Neural cell (in vitro differentiated cells): Measurements from ENCODE around the gene NRSN2. TPM values are rescaled to one million over a fixed set of nuclear protein-coding genes. Genes with fewer than 3 reads are reported as not detected.

Source experiments
- H2AFZ ChIP-seq: fragments of 200-600, 300-800 bp; sonication (generic), shearing (Covaris generic); 2 replicates; pipeline ENCODE4 v1.6.0; 2014; ENCODE audit warnings: low read depth, mild to moderate bottlenecking, antibody characterized with exemption, low read length, moderate library complexity
- H3F3A ChIP-seq: fragments of 200-600 bp; shearing (Covaris generic); 2 replicates; pipeline ENCODE4 v1.6.1; 2016; ENCODE audit warnings: mild to moderate bottlenecking, moderate library complexity, mixed read lengths, antibody characterized with exemption, low read length; ENCODE audit not compliant: insufficient read depth, poor library complexity, severe bottlenecking
- H3K27ac ChIP-seq: fragments of 200-600, 300-800 bp; sonication (generic), shearing (Covaris generic); 2 replicates; pipeline ENCODE4 v1.5.1; 2014; ENCODE audit warnings: mild to moderate bottlenecking, low read length, moderate library complexity
- H3K27me3 ChIP-seq: fragments of 300-800, 200-600 bp; sonication (generic), shearing (Covaris generic); 2 replicates; pipeline ENCODE4 v1.6.0; 2014; ENCODE audit warnings: mild to moderate bottlenecking, low read depth, low read length, moderate library complexity; ENCODE audit not compliant: insufficient read depth
- H3K36me3 ChIP-seq: fragments of 300-800, 200-600 bp; sonication (generic), shearing (Covaris generic); 2 replicates; pipeline ENCODE4 v1.5.1; 2014; ENCODE audit warnings: mild to moderate bottlenecking, antibody characterized with exemption, low read length, moderate library complexity; ENCODE audit not compliant: insufficient read depth
- H3K4me2 ChIP-seq: fragments of 300-800, 200-600 bp; sonication (generic), shearing (Covaris generic); 2 replicates; pipeline ENCODE4 v1.6.0; 2014; ENCODE audit warnings: mild to moderate bottlenecking, low read length
- H3K4me3 ChIP-seq: fragments of 300-800, 200-600 bp; sonication (generic), shearing (Covaris generic); 2 replicates; pipeline ENCODE4 v1.5.1; 2014; ENCODE audit warnings: mild to moderate bottlenecking, low read length, moderate library complexity
- H3K79me2 ChIP-seq: fragments of 200-600 bp; shearing (Covaris generic); replicated peaks from 2 replicates; pipeline ENCODE4 v1.6.0; 2014; ENCODE audit warnings: mild to moderate bottlenecking, low read length, moderate library complexity; ENCODE audit not compliant: insufficient read depth
- H3K9ac ChIP-seq: fragments of 300-800, 200-600 bp; sonication (generic), shearing (Covaris generic); 2 replicates; pipeline ENCODE4 v1.6.1; 2016; ENCODE audit warnings: mild to moderate bottlenecking, low read length, mixed read lengths
- H3K9me2 ChIP-seq: fragments of 200-600 bp; shearing (Covaris generic); 2 replicates; pipeline ENCODE4 v1.6.1; 2016; ENCODE audit warnings: mild to moderate bottlenecking, low read length, mixed read lengths; ENCODE audit not compliant: insufficient read depth
- H3K9me3 ChIP-seq: fragments of 200-600, 300-800 bp; sonication (generic), shearing (Covaris generic); 2 replicates; pipeline ENCODE4 v1.6.1; 2016; ENCODE audit warnings: mild to moderate bottlenecking, mixed run types, low read length, moderate library complexity, mixed read lengths
- H4K20me1 ChIP-seq: fragments of 200-600 bp; shearing (Covaris generic); 2 replicates; pipeline ENCODE4 v1.6.1; 2016; ENCODE audit warnings: mild to moderate bottlenecking, mixed run types; ENCODE audit not compliant: insufficient read depth
- CTCF ChIP-seq: fragments of 450-650 bp; IDR thresholded peaks from 2 replicates; pipeline ENCODE4 v1.5.1; 2014; ENCODE audit warnings: antibody characterized with exemption, mild to moderate bottlenecking, moderate library complexity; ENCODE audit not compliant: poor library complexity, severe bottlenecking
- EP300 ChIP-seq: fragments of 450-650 bp; conservative IDR thresholded peaks from 2 replicates; pipeline ENCODE4 v1.6.1; 2014; ENCODE audit warnings: antibody characterized with exemption, mild to moderate bottlenecking, moderate library complexity; ENCODE audit not compliant: poor library complexity, severe bottlenecking
- EZH2 ChIP-seq: fragments of 200-600, 300-800 bp; shearing (Covaris generic), sonication (generic); IDR thresholded peaks from 2 replicates; pipeline ENCODE4 v1.6.1; 2014; ENCODE audit warnings: antibody characterized with exemption, low read length, borderline replicate concordance, mild to moderate bottlenecking; ENCODE audit not compliant: insufficient read depth, poor library complexity, severe bottlenecking
- MXI1 ChIP-seq: fragments of 450-650 bp; conservative IDR thresholded peaks from 2 replicates; pipeline ENCODE4 v1.6.1; 2014; ENCODE audit warnings: antibody characterized with exemption, mild to moderate bottlenecking; ENCODE audit not compliant: poor library complexity, severe bottlenecking
- POLR2AphosphoS5 ChIP-seq: IDR thresholded peaks from 2 replicates; pipeline ENCODE4 v1.6.1; 2012
- RAD21 ChIP-seq: fragments of 450-650 bp; conservative IDR thresholded peaks from 2 replicates; pipeline ENCODE4 v1.6.1; 2014; ENCODE audit warnings: antibody characterized with exemption, mild to moderate bottlenecking, moderate library complexity
- REST ChIP-seq: IDR thresholded peaks from 2 replicates; pipeline ENCODE4 v1.6.1; 2012; ENCODE audit warnings: borderline replicate concordance
- SMC3 ChIP-seq: fragments of 450-650 bp; conservative IDR thresholded peaks from 2 replicates; pipeline ENCODE4 v1.6.1; 2014; ENCODE audit warnings: antibody characterized with exemption, mild to moderate bottlenecking, moderate library complexity; ENCODE audit not compliant: poor library complexity
- TAF1 ChIP-seq: IDR thresholded peaks from 2 replicates; pipeline ENCODE4 v1.6.1; 2012; ENCODE audit warnings: low read depth
- polyA plus RNA-seq: library from polyadenylated mRNA; depleted of rRNA; stranded (reverse); fragments of >200 nt; gene quantifications from 2 replicates; pipeline ENCODE4 v1.2.3, GENCODE V29; 2014

NRSN2 gene
- polyA plus RNA-seq, 1 donor from 2014 or later: 19.6 TPM

- Histone ChIP-seq H3K4me2 (peak overlapping the region; percentile 55), H3K4me3 (peak overlapping the region; percentile 84), H3K9ac (peak overlapping the region; percentile 97), H3K9me3 (no peaks in the 10 kb centered on the region), H3K36me3 (no peaks in the 10 kb centered on the region), H4K20me1 (no peaks in the 10 kb centered on the region), H3K9me2 (no peaks in the 10 kb centered on the region), H3F3A (no peaks in the 10 kb centered on the region), H2AFZ (peak overlapping the region; percentile 56), H3K79me2 (peaks cover 13% of the 10 kb centered on the region), H3K27me3 (no peaks in the 10 kb centered on the region), H3K27ac (peak overlapping the region; percentile 98)
- no peak for TF ChIP-seq EZH2
Measured at GRCh38 chr20:347317-347639, 367 bp downstream of the NRSN2 start.

DNA sequence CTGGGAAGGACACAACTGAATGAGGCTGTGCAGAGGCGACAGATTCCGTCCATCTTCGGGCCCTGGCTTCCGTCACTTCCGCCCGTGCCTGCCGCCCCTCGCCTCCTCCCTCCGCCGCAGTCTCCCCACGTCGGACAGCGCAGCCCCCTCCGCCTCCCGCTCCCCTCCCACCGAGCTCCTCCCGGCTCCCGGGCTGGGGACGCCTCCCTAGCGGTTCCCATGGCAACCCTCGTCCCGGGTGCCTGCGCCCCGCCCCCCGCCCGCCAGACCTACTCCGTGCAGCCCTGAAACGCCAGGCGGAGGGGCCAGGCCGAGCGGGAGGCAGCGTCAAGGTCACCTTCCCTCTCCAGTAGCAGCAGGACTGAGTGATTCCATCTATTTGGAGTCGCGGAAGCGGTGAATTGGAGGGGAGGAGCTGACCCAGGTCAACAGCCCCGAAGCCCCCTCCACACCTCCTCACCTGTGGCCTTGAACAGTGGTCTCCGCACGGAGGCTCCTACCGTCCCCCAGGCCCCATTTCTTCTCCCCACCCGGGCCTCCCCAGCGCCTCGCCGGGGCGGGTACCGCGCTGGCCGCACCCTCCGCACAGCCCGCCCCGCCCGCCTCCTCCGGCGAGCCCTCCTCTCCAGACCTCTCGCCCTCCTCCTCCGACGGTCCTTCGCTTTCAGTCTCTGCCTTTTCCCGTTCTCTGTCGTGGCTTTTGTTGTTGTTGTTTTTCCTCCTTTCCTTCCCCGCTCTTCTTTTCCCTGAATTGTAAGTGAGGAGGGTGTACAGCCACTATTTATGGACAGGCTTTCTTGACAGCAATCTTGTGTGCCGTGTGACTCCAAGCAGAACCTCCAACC, 951 bp downstream of the NRSN2 start:
- Histone ChIP-seq H3K79me2 (peaks cover 13% of the 10 kb centered on the region), H3K9me3 (no peaks in the 10 kb centered on the region), H3K36me3 (no peaks in the 10 kb centered on the region), H3F3A (no peaks in the 10 kb centered on the region), H3K27me3 (no peaks in the 10 kb centered on the region), H3K4me3 (peak overlapping the region; percentile 84), H4K20me1 (no peaks in the 10 kb centered on the region), H3K9ac (peak overlapping the region; percentile 97), H3K4me2 (peak overlapping the region; percentile 87), H3K27ac (peak overlapping the region; percentile 98), H3K9me2 (no peaks in the 10 kb centered on the region), H2AFZ (peak overlapping the region; percentile 80)
- TF ChIP-seq EZH2 (no peak), TAF1 (peak; percentile 35), EP300 (peak; percentile 59), CTCF (no peak), MXI1 (peak; percentile 73), REST (peak; percentile 38), SMC3 (no peak), RAD21 (no peak), POLR2AphosphoS5 (peak; percentile 96)
